Measurements from ENCODE around the gene CRYL1.

The CRYL1 gene

DNA sequence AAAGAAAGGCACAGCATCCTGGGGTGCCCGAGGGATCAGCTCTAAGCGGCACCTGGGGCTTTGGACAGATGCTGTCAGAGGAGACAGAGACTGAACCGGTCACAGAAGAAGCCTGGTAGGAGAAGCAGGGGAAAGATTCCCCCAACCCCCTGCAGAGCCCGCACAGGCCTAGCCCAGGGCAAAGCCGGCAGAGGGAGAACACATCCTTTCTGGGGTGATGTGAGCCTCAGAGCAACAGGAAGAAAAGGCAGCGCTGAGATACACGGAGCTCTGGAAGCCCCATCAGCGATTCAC lies 101.2 kb downstream of the CRYL1 start:
- DNase-seq (ENCODE audit: low read depth in 2 of 2) = no peak

GRCh38 chr13:20422362-20422761 lies 103.3 kb downstream of the CRYL1 start:
- DNase-seq (ENCODE audit: low read depth in 2 of 2) = no peak

DNA sequence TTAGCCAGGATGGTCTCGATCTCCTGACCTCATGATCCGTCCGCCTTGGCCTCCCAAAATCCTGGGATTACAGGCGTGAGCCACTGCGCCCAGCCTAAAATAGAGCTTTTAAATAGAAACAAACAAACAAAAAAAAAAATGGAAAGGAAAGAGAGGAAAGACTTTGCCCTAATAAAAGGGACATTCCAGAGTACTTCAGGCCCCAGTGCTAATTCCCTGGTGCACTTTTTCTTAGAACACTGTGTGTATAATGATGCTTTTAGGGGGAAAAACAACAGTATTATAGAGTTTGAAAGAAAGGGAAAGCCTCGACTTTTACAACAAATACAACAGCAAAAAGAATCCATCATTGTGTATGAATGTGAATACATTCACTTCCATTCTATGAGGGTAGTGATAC lies 104.7 kb downstream of the CRYL1 start:
- DNase-seq (ENCODE audit: low read depth in 2 of 2) = no peak

GRCh38 chr13:20418953-20419352 lies 106.7 kb downstream of the CRYL1 start:
- DNase-seq (ENCODE audit: low read depth in 2 of 2) = no peak

DNA sequence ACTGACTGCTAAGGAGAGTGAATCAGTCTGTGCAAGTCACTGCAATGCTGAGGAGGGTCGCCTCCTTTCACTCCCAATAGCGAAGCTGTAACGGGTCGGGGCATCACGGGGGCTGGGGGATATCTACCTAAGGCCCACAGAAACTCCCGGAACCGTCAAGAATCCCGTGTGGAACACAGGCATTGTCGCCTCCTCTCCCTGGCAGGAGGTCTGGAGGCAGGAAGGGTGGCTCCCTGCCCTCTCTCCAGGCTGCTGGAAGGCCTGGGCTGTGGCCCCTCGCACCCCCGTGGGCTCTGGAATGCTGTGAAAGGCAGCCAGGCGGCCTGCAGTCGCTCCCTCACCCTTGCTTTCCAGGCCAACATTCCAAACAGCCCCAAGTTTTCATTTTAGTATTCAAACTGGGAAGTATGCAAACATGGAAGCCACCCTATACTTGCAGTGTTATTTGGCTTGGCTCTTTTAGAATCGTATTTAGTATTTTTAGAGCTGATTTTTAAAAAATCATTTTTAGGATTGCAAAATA lies 109.4 kb downstream of the CRYL1 start:
- DNase-seq (ENCODE audit: low read depth in 2 of 2) = no peak

DNA sequence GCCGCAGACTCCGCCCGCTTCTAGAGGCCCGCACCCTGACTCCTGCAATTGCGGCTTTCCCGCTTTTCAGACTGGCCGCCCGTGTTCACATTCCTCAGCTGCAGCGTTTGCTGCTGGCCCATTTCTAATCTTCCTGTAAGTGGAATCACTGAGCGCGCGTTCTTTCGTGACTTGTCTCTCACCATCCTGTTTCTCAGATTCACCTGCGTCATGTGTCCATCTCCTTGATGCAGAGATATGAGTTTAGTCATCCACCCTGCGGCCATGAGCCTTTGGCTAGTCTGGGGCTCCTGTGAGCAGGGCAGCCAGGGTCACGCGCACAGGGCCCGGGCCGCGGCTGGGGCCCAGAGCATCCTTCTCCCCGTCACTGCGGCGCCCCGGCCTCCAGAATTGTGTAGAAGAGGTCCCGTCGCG lies 110.0 kb downstream of the CRYL1 start:
- DNase-seq (ENCODE audit: low read depth in 2 of 2) = no peak

GRCh38 chr13:20415306-20415679 lies 110.4 kb downstream of the CRYL1 start:
- DNase-seq (ENCODE audit: low read depth in 2 of 2) = no peak

DNA sequence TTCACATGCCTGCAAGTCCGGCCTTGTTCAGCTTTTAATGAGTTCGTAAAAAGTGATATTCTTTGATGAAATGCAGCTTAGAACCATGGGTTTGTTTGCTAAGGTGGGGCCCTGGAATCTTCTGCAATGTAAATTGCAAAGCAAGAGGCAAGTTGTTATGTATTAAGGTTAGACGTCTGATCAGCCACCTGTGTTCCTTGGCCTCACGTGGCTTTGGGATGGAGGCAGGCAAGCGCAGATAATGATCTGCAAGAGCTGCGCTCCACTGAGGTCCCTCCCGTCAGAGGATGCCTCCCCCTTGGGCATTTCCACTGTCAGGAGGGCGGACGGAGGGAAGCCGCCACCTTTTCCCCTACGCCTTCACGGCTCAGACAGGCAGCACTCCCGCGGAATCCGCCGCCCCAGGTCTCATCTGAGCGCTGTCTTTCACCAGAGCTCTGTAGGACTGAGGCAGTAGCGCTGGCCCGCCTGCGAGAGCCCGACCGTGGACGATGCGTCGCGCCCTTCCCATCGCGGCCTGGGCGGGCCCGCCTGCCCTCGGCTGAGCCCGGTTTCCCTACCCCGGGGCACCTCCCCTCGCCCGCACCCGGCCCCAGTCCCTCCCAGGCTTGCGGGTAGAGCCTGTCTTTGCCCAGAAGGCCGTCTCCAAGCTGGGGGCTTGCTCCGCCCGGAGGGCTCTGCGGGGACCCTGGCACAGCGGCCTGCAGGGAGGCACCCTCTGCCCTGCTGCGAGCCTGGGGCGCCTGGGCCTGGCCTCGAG lies 110.9 kb downstream of the CRYL1 start:
- no peak for DNase-seq (ENCODE audit: low read depth in 2 of 2)

GRCh38 chr13:20412691-20413355 lies 112.8 kb downstream of the CRYL1 start:
- DNase-seq (ENCODE audit: low read depth in 2 of 2) = peak in 1 of 2 donors; percentile 8

DNA sequence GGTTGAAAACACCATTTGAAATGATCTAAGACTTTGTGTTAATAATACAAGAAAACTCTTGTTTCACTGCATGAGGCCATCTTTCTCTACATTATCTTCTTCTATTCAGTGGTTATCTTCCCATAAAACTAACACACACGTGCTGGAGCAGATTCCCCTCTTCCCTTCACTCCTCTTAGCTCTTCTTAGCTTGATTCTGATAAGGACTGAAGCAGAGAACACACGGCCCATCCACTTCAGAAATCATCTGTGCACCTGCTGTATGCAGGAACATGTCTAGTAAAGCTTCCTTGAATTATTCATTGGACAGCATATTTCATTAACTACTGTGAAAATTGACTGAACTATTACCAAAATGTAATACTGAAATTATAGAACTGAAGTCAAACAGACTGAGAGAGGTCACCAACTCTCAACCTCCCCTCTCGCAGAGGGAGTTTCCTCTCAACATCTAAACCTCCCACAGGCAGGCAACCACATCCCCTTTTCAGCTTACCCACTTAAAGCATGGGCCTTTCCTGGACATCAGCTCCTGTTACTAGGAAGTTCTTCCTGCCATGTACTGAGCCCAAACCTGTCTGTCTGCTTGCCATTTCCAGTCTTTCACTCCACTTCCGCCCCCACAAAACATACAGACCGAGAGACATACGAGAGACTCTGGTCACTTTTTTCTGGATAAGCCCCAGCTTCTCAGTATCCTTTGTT lies 113.9 kb downstream of the CRYL1 start:
- DNase-seq (ENCODE audit: low read depth in 2 of 2) = peak in 1 of 2 donors; percentile 32

DNA sequence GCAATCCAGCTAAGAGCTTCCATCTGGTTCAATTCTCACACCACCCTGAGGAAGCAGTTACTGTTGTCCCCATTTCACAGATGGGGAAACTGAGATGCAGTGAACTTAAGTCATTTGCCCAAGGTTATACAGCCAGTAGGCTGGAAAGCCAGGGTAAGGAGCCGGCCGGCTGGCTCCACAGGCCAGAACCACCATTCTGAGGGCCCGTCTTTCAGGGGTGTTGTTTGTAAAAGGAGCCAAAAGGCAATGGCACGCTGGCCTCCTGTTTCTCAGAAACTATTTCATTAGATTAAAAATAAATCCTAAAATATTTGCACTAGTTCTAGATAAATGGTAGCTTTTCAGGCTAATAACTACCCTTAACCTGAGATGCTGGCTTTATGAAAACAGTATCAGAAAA lies 114.9 kb downstream of the CRYL1 start:
- no peak for DNase-seq (ENCODE audit: low read depth in 2 of 2)

DNA sequence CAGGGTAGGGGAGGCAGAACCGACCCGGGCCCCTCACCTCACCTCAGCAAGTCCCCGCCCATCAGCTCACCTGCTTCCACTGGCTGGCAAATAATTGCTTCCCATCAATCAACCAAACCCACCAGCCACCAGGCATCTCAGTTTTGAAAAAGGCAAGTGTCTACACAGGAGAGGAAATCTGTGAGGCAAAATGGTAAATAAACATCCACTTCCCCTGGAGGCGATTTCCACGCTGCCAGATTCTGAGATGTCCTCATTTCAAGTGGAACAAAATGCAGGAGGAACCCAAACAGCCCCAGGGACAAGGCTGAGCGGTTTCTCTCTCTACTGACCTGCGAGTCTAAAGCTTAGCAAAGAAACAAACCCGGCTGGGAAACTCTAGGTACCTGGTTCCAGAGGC lies 117.5 kb downstream of the CRYL1 start:
- DNase-seq (ENCODE audit: low read depth in 2 of 2) = no peak

DNA sequence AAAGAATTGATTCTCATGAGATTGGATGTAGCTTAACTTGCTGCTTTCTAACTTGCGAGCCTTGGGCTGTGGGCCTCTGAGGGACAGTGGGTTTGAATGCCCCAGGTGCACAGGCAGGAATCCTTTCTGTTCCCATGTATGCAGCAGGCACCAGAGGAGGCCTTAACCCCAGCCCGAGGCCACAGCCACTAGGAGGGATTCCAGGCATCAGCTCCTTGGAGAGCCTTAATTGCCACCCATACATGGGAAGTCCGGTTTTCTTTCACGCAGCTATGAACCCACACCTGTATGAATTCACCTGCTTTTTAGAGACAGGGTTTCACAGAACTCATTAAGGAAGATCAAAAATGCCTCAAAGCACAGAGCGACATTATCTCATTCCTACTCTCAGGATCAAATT lies 117.9 kb downstream of the CRYL1 start:
- DNase-seq (ENCODE audit: low read depth in 2 of 2) = no peak

DNA sequence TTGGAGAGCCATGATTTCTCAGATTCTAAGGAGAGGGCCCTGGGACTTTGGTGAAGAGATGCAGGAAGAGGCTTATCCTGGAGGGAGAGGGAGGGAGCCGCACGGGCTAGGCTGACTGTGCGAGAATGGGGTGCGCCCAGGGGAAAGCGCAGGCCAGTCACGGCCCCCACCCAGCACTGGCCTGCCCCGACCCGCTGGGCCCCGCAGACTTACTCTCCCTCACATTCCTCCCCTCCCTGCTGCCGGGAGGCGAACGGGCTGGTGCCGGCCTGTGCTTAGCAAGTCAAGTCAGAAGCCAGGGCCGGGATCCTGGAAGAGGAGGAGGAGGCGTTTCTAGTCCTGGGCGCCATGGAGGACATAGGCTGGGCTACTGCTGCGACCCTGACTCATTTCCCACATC lies 120.0 kb downstream of the CRYL1 start:
- no peak for DNase-seq (ENCODE audit: low read depth in 2 of 2)

GRCh38 chr13:20404488-20405222 lies 121.0 kb downstream of the CRYL1 start:
- no peak for DNase-seq (ENCODE audit: low read depth in 2 of 2)

DNA sequence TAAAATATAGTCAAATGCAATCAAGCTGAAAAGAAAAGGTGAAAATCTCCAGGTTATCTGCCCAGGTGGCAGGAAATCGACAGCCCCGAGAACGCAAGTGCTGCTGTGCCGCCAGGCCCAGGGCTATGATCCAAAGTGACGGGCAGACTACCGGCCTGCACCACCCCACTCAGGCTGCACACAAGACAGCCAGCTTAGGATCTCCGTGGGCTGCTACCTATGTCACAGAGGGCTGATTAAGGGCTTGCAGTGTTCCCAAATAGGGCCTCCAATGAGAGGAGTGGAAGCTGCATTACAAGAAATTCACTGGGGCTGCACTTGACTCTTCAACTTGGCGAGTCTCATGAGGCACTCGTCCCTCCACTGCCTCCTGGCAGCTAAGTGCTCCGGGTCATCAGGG lies 121.8 kb downstream of the CRYL1 start:
- DNase-seq (ENCODE audit: low read depth in 2 of 2) = no peak

GRCh38 chr13:20402881-20403280 lies 122.8 kb downstream of the CRYL1 start:
- DNase-seq (ENCODE audit: low read depth in 2 of 2) = no peak

GRCh38 chr13:20401931-20402856 lies 123.5 kb downstream of the CRYL1 start:
- no peak for DNase-seq (ENCODE audit: low read depth in 2 of 2)

GRCh38 chr13:20401531-20401930 lies 124.1 kb downstream of the CRYL1 start:
- DNase-seq (ENCODE audit: low read depth in 2 of 2) = no peak

DNA sequence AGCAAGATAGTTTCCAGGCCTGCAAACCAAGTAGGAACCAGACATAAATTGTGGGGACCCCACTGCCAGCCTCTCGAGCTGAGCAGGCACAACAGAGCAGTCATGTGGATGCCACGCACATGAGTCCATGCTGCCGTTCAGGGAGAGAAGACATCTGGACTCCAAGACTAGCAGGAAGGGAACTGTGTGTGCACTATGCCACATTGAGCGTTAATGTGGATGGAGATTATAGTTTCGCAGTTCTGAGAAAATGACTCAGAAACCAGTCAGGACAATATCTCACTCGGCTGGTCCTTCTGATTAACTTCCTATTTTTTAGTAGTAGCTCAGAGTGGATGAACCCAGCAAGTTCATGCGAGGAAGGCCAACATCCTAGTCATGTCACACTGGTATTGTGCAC lies 124.9 kb downstream of the CRYL1 start:
- no peak for DNase-seq (ENCODE audit: low read depth in 2 of 2)

DNA sequence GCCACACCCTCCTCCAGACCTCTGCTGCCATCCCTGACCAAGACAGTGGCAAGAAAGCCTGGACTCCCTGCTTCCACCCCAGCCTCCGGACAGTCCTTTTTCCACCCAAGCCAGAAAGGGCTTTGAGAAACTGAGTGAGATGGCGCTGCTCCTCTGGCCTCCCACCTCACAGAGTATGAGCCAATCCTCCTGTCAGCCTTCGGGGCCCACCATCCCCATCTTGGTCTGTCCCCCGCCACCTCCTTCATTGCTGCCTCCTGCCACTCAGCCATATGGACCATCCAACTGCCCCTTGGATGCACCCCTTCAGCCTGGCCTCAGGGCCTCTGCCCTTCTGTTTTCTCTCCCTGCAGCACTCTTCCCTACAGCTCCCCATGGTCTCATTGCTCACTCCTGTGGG lies 125.7 kb downstream of the CRYL1 start:
- DNase-seq (ENCODE audit: low read depth in 2 of 2) = no peak

All from stimulated activated CD4-positive, alpha-beta T cell treated with anti-CD3 and anti-CD28 coated beads, Interleukin-1b, Interleukin-23, amount 100 ng/mL, for 4 hours (primary cell).